Activated CD8-positive, alpha-beta memory T cell treated with anti-CD3 and anti-CD28 coated beads for 4 hours (primary cell): Measurements from ENCODE around the gene TFAP2A.

Experiments used
- DNase-seq, 2 donors: peaks; one replicate each; pipeline ENCODE4 v3.0.0-alpha.2; 2020; ENCODE audit warnings: low read depth in 2 of 2

The TFAP2A gene

GRCh38 chr6:10425975-10426780 is 11.3 kb upstream of the TFAP2A start:
- DNase-seq = no peak

GRCh38 chr6:10425176-10425974 is 10.5 kb upstream of the TFAP2A start:
- DNase-seq = no peak

GRCh38 chr6:10424040-10424439 is 9.2 kb upstream of the TFAP2A start:
- DNase-seq = no peak

GRCh38 chr6:10422737-10423034 is 7.8 kb upstream of the TFAP2A start:
- no peak for DNase-seq

- DNase-seq = no peak
These were observed 7.3 kb upstream of the TFAP2A start for GRCh38 chr6:10421921-10422736.

- DNase-seq = no peak
These were observed 6.5 kb upstream of the TFAP2A start for GRCh38 chr6:10421158-10421920.

GRCh38 chr6:10420546-10421157 is 5.8 kb upstream of the TFAP2A start:
- no peak for DNase-seq

- no peak for DNase-seq
These were observed 5.1 kb upstream of the TFAP2A start for GRCh38 chr6:10419749-10420545.

GRCh38 chr6:10418862-10419748 is 4.2 kb upstream of the TFAP2A start:
- no peak for DNase-seq

- no peak for DNase-seq
These were observed 3.5 kb upstream of the TFAP2A start for GRCh38 chr6:10418361-10418861.

- no peak for DNase-seq
These were observed 2.8 kb upstream of the TFAP2A start for GRCh38 chr6:10417681-10418104.

- no peak for DNase-seq
These were observed 2.2 kb upstream of the TFAP2A start for GRCh38 chr6:10416863-10417641.

- DNase-seq = no peak
These were observed 1.6 kb upstream of the TFAP2A start for GRCh38 chr6:10416516-10416862.

- DNase-seq = no peak
These were observed 975 bp upstream of the TFAP2A start for GRCh38 chr6:10415617-10416480.

- DNase-seq = no peak
These were observed 780 bp downstream of the TFAP2A start for GRCh38 chr6:10413850-10414738.

- no peak for DNase-seq
These were observed 1.5 kb downstream of the TFAP2A start for GRCh38 chr6:10413262-10413849.
